H1 (cell line): ENCODE results near the gene BSDC1. TPM values are rescaled to one million over a fixed set of nuclear protein-coding genes. Genes with fewer than 3 reads are reported as not detected.

Source experiments
- JUN ChIP-seq: IDR thresholded peaks from 2 replicates; pipeline ENCODE4 v1.6.1; 2011; ENCODE audit warnings: low read depth, mild to moderate bottlenecking, improper control_type of control experiment, low read length
- KDM1A ChIP-seq: fragments of 200-600, 300-600 bp; sonication (generic); IDR thresholded peaks from 2 replicates; pipeline ENCODE4 v1.7.1; 2016; ENCODE audit warnings: mild to moderate bottlenecking, low read length, borderline replicate concordance
- POLR2AphosphoS5 ChIP-seq: IDR thresholded peaks from 2 replicates; pipeline ENCODE4 v1.6.1; 2011; ENCODE audit warnings: low read depth, low read length
- SP2 ChIP-seq: IDR thresholded peaks from 2 replicates; pipeline ENCODE4 v1.6.1; 2012; ENCODE audit warnings: mild to moderate bottlenecking, low read length, inconsistent platforms
- SRF ChIP-seq: IDR thresholded peaks from 2 replicates; pipeline ENCODE4 v1.6.1; 2011; ENCODE audit warnings: mild to moderate bottlenecking, low read depth, low read length, moderate library complexity
- polyA plus RNA-seq, 7 experiments: library from polyadenylated mRNA; depleted of rRNA in 3 of 7; stranded (reverse) in 5 of 7; unstranded in 2 of 7; fragments of >200 nt in 5 of 7; fragments of 200-250 nt in 2 of 7; gene quantifications; 1 replicate in 5 of 7; 2 replicates in 1 of 7; 4 replicates in 1 of 7; pipeline versions ENCODE4 v1.2.1 to v1.2.3, GENCODE V29; 2011 to 2013; ENCODE audit warnings: missing spikeins in 2 of 7, mixed read lengths in 2 of 7
- total RNA-seq: library from RNA; stranded (reverse); fragmentation: NEBNext Ultra II Directional; extraction: Animal tissue kit (Norgen Biotek cat#: 25700); gene quantifications from 2 replicates; pipeline ENCODE4 v1.2.1, GENCODE V29; 2021

BSDC1 gene
- total and polyA plus RNA-seq, 2 of the 8 experiments (the other 6 are each of a cell fraction or from before 2014, with no cell fraction given), result 24.8 to 40.7 TPM

DNA sequence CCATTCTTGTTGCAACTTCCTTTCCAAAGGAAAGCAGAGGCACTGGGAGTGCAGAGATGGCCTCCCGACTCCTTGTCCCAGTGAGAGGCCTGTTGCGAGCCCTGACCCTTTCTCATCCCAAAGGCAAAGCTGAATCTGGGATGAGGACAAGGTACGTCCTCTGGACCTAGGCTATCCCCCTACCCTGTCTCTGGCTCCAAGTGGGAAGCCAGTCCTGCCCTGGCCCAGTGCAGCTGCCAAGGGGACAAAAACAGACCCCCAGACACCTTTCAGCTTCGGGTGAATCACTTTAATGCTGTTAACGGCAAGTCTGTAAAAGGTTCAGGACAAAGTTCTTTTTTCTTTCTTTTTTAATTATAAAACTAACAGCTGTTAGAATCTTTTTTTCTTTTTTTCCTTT is 29.4 kb downstream of the BSDC1 start (continued):
- TF ChIP-seq KDM1A (no peak), SP2 (no peak), POLR2AphosphoS5 (no peak), SRF (no peak), JUN (no peak)
